Mesodermal cell (in vitro differentiated cells): Measurements from ENCODE around the gene TRIM27.
"Not testable (repeated sequence)": the region's sequence is repeated elsewhere in the genome, so short reads cannot be mapped to it uniquely, and the experiment has no call there.

Experiments used
- H3K27ac ChIP-seq: 2 replicates; pipeline ENCODE4 v1.7.0; 2013; ENCODE audit warnings: mild to moderate bottlenecking, low read depth, low read length, moderate library complexity; ENCODE audit not compliant: severe bottlenecking
- H3K36me3 ChIP-seq: 2 replicates; pipeline ENCODE4 v1.7.1; 2013; ENCODE audit warnings: mild to moderate bottlenecking, low read length, moderate library complexity; ENCODE audit not compliant: control insufficient read depth, insufficient read depth
- H3K4me1 ChIP-seq: one replicate; pipeline ENCODE4 v1.7.1; 2013; ENCODE audit warnings: mild to moderate bottlenecking, low read length; ENCODE audit not compliant: insufficient read depth, control insufficient read depth, poor library complexity, severe bottlenecking
- H3K4me3 ChIP-seq: 2 replicates; pipeline ENCODE4 v1.7.0; 2013; ENCODE audit warnings: low read length, control low read depth, mild to moderate bottlenecking; ENCODE audit not compliant: insufficient read depth, poor library complexity, severe bottlenecking; ENCODE audit errors: extremely low read depth
- H3K9me3 ChIP-seq: 2 replicates; pipeline ENCODE4 v1.7.1; 2013; ENCODE audit warnings: mild to moderate bottlenecking, low read length, moderate library complexity; ENCODE audit not compliant: control insufficient read depth
- WGBS, 2 experiments: methylation state at CpG; one replicate each; pipeline ENCODE4 v1.1.5; 2013; ENCODE audit warnings: missing lambda C conversion rate in 2 of 2; ENCODE audit not compliant: insufficient coverage in 2 of 2; 5-methylcytosine and 5-hydroxymethylcytosine counted together

TRIM27 gene

DNA sequence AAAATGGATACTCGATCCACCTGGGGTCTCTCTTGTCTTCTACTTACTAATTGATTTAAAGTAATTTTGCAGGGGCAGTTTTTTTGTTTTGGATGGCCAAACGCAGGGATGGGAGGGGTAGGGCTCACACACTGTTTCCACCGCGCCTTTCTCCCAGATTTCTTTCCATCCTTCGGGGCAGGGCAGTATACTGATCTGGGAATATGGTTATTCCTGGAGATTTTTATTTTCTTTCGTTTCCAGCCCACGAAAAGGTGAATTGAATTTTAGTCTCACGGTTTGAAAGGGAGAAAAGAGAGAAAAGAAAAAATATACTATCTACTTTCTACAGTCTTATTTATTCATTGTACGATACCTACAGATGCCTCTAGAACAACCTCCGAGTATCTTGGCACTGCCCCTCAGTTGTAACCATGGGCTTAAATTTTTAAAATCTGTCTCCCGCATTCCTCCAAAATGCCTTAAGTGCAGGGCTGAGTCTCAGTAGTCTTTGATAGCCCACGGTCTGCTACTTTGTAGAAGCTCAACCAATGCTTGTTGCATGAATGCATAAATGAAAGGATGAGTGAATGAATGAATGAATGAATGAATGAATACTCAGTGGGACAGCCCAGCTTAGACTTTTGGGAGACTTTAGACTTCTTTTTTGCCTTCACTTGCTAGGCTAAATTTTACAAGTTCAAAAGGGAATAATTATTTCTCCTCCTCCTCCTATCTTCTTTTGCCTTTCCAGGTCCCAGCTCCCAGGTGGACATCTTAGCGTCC lies 18.1 kb upstream of the TRIM27 start:
- H3K36me3 ChIP-seq, result no peaks in the 10 kb centered on the region
- H3K4me3 ChIP-seq, result peak overlapping the region; percentile 73
- peak overlapping the region; percentile 83 for H3K27ac ChIP-seq
- no peaks in the 10 kb centered on the region for H3K9me3 ChIP-seq
- peaks cover 4% of the 10 kb centered on the region for H3K4me1 ChIP-seq
- 25 to 47% methylated on average over 1 to 3 of the region's 13 CpGs for WGBS, 2 experiments

DNA sequence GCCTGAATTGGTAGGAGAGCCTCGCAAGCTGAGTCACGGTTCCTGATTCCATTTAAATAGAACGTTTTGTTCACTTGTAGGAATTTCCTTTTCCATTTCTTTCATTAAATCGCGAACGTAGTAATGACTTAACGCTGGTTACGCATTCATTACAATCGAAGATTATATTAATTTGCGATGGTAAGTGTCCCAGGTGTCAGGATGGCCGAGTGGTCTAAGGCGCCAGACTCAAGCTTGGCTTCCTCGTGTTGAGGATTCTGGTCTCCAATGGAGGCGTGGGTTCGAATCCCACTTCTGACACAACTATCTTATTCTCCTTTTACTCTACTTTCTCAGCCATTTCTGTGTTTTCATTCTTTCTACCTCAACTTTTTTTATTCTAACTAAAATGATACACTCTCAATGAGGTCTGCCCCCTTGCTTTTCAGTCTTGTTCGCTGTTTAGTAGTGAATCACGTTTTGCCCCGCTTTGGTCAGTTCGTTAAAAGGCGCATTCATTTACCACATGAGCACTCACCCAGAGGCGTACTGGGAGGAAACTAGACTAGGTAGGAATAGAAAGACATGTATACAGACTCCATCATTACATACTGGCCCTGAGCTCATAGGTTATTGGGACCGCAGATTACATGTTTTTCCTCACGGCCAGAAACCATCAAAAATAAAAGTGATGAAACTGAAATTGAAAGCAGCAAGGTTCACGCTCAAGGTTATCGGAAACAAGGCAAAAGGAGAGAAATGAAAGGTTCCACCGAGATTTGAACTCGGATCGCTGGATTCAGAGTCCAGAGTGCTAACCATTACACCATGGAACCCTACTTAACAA lies 17.3 kb upstream of the TRIM27 start:
- peak overlapping the region; percentile 83 for H3K27ac ChIP-seq
- no peaks in the 10 kb centered on the region for H3K9me3 ChIP-seq
- no peaks in the 10 kb centered on the region for H3K36me3 ChIP-seq
- H3K4me1 ChIP-seq, result peaks cover 4% of the 10 kb centered on the region
- 0 to 1% methylated on average over 12 to 15 of the region's 28 CpGs for WGBS, 2 experiments
- H3K4me3 ChIP-seq, result peak overlapping the region; percentile 73

DNA sequence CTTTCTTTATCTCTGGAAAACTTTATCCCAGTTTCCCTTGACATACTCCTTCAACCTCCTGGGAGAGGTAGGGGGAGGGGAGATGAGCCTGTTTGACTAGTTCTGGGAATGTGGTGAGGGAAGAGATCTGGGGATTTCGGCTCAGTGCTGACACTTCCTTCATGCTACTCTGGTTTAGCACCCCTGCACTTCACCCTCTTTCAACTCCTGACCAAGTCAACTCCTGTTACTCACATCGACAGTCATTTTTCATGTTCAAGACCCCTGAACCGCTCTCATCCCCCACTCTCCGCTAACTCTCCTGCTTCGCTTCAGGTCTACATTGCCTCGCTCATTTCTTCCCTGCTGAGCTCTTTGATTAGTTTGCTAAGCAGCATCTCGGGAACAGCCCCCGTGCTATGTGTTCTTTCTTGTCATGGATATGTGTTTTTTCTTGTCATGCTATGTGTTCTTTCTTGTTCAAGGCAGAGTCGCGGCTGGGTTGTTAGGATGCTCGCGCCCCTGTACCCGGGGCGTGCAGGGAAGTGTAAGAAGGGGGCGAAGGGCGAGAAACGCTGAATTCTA lies 16.6 kb upstream of the TRIM27 start:
- no peaks in the 10 kb centered on the region for H3K9me3 ChIP-seq
- peak overlapping the region; percentile 73 for H3K4me3 ChIP-seq
- WGBS, 2 experiments, result 0% methylated on average over 10 to 13 of the region's 17 CpGs
- H3K36me3 ChIP-seq, result no peaks in the 10 kb centered on the region
- peak overlapping the region; percentile 83 for H3K27ac ChIP-seq
- peaks cover 4% of the 10 kb centered on the region for H3K4me1 ChIP-seq

DNA sequence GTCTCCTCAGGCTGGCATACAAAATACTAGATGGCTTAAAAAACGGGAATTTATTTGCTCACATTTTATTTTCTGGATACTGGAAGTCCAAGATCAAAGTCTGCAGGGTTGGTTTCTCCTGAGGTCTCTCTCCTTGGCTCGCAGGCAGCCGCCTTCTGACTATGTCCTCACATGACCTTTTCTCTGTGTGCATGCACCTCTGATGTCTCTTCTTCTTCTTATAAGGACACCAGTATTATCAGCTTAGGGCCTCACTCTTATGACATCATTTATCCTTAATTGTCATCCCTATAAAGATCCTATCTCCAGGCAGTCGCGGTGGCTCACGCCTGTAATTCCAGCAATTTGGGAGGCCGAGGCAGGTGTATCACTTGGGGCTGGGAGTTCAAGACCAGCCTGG lies 9.3 kb upstream of the TRIM27 start:
- H3K4me3 ChIP-seq, result no peak overlapping the region
- no peak overlapping the region for H3K27ac ChIP-seq
- H3K4me1 ChIP-seq, result no peaks in the 10 kb centered on the region
- H3K36me3 ChIP-seq, result no peaks in the 10 kb centered on the region
- H3K9me3 ChIP-seq, result no peaks in the 10 kb centered on the region
- WGBS, 2 experiments, result 83 to 87% methylated on average over 7 of the region's 7 CpGs

DNA sequence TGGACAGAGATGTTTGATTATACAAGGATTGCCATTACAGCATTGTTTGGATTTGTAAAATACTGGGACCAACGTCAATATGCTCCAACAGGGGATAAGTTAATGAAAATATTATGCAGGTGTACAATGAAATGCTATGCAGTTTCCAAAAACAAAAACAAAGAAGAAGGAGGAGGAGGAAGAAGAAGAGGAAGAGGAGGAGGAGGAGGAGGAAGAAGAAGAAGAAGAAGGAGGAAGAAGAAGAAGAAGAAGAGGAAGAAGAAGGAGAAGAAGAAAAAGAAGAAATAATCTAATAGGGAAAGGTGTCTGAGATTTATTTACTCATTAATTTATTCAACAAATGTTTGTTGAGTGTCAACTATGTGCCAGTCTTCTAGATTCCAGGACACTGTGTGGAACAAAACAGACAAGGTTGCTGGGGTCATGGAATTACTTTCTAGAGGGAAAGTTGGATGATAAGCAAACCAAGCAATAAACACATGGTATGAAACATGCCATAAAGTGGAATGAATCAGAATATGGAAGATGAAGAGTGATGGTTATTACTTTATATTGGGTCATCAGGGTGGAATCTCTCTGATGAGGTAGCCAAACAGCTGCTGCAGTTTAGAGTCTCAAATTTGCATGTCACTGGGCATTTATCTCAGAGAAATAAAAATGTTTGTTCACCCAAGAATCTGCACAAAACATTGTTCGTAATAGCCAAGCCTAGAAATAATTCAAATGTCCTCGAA lies 6.3 kb upstream of the TRIM27 start:
- H3K4me3 ChIP-seq, result no peak overlapping the region
- no peaks in the 10 kb centered on the region for H3K36me3 ChIP-seq
- no peaks in the 10 kb centered on the region for H3K9me3 ChIP-seq
- no peaks in the 10 kb centered on the region for H3K4me1 ChIP-seq
- WGBS, 2 experiments, result 100% methylated on average over 1 of the region's 3 CpGs
- H3K27ac ChIP-seq, result no peak overlapping the region

DNA sequence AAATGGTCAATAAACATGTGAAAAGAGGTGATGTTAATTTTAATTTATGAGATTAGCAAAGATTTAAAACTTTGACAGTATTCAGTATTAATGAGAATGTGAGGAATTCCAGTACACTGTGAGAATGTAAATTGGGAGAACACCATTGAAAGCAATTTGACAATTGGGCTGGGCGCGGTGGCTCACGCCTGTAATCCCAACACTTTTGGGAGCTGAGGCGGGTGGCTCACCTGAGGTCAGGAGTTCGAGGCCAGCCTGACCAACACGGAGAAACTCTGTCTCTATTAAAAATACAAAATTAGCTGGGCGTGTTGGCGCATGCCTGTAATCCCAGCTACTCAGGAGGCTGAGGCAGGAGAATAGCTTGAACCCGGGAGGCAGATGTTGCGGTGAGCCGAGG lies 5.6 kb upstream of the TRIM27 start:
- WGBS, 2 experiments, result 90 to 95% methylated on average over 10 to 11 of the region's 11 CpGs
- H3K4me3 ChIP-seq, H3K9me3 ChIP-seq, H3K27ac ChIP-seq, H3K4me1 ChIP-seq, H3K36me3 ChIP-seq: not testable (repeated sequence)

DNA sequence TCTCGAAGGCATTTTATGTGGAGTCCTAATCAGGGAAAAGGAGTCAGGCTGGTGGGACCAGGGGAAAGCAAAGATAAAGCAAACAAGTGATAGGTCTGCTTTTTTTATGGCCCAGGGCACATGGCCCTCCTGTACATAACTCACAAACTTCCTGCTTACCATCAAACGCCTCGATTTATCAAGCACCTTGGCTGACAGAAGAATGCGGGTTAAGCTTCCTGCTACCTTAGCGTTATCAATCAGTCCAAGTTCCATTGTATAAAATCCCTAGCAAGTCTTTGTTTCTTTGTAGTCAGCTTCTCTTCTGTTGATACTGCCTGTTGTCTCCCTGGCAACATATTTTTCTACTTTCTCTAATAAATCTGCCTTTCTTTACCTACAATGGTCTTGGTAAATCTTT lies 4.1 kb upstream of the TRIM27 start:
- Histone ChIP-seq H3K4me1 (no peaks in the 10 kb centered on the region), H3K4me3 (no peak overlapping the region), H3K27ac (no peak overlapping the region), H3K9me3 (no peaks in the 10 kb centered on the region), H3K36me3 (no peaks in the 10 kb centered on the region)
- WGBS, 2 experiments, result 75 to 92% methylated on average over 4 of the region's 5 CpGs

DNA sequence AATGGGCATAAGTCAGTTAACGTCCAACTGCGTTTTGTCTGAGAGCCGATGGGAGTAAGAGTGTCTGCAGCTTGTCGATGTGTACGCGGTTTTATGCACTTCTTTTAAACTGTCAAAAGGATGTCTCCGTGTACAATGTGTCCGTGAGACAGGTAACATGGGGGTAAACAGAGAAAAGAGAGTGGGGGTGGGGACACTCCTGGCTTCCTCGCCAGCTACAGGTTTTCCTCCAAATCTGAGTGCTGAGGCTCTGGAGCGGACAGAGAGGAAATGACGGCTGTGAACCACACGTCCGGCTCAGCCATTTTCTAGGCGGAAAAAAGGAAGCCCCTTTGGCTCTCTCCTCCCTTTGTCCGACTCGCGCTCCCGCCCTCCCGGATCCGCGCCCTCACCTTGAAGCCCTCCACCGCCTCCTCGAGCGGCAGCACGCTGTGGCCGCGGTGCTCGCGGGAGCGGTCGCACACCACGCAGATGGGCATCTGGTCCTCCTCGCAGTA lies 916 bp downstream of the TRIM27 start:
- Histone ChIP-seq H3K36me3 (peaks cover 41% of the 10 kb centered on the region), H3K4me3 (peak overlapping the region; percentile 98), H3K9me3 (no peaks in the 10 kb centered on the region), H3K4me1 (peaks cover 2% of the 10 kb centered on the region), H3K27ac (peak overlapping the region; percentile 86)
- 1% methylated on average over 32 to 33 of the region's 33 CpGs for WGBS, 2 experiments

DNA sequence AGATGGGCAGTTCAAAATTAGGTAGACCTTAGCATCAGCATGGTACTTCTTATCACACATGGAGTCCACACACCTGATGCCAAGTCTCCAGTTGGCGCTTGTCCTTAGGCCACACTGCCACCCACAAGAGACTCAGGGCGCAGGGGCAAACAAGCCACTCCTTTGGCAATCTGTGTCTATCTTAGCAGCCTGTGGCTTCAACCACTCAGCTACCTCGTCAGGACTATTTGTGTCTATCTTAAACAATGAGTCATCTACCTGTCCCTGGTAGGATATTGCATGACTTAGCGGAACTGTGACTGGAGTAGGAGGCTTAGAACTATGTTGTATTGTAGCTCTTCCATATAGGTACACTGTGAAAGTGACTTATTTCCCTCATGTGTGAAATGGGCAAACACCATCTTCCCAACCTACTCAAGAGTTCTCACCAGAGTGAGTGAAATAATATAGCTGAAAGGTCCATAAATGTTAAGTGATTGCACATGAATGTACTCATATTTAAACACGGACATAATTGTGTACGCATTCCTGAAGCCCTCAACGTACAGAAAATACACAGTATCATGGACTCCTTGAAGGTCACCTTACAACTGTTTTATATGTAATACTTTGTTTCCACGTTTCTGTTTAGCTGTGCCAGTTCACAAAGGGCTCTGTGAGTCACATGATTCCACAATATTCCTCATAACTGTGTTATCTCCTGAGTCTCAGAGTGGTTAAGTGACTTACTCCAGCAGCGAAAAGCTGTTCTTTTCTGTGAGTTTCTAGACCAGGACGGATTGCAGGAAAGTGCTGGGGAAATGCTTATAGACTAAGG lies 1.6 kb downstream of the TRIM27 start:
- H3K4me1 ChIP-seq, result peaks cover 2% of the 10 kb centered on the region
- H3K9me3 ChIP-seq, result no peaks in the 10 kb centered on the region
- H3K36me3 ChIP-seq, result peaks cover 48% of the 10 kb centered on the region
- H3K27ac ChIP-seq, result peak overlapping the region; percentile 12
- WGBS, 2 experiments, result 58 to 69% methylated on average over 7 of the region's 10 CpGs
- H3K4me3 ChIP-seq, result peak overlapping the region; percentile 98

DNA sequence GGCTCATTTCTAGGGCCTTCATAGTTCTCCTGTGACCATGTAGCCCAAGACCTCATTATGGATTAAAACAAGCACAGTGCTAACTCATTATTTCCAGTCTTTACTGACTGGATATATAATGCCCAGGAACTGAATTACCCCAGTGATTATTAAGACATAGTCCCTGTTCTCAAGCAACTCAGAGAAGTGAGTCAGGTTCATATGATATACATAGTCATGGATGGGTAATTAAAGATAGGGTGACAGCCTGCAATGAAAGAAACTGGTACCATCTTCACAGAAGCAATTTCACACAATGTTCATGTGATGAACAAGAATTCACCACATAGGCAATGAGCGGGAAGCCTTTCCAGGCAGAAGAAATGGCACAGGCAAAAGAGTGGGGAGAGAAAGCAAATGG lies 3.5 kb downstream of the TRIM27 start:
- Histone ChIP-seq H3K4me3 (no peak overlapping the region), H3K36me3 (peaks cover 67% of the 10 kb centered on the region), H3K4me1 (peaks cover 2% of the 10 kb centered on the region), H3K9me3 (no peaks in the 10 kb centered on the region), H3K27ac (no peak overlapping the region)
- 100% methylated on average over 1 of the region's 1 CpG; no CpG with 5 or more reads in 1 of the 2 experiments for WGBS, 2 experiments
